Mesenchymal stem cell (in vitro differentiated cells and primary cell): ENCODE measurements around the gene ANKFN1.

Experiments
- DNase-seq: peaks from one replicate; pipeline ENCODE4 v3.0.0-alpha.2; 2013
- H2AFZ ChIP-seq: one replicate; pipeline ENCODE4 v1.6.1; 2013; ENCODE audit warnings: low read depth, mild to moderate bottlenecking, control low read depth, inconsistent platforms, low read length, moderate library complexity
- H2AK5ac ChIP-seq: 2 replicates; pipeline ENCODE4 v1.6.1; 2013; ENCODE audit warnings: low read length, moderate library complexity, mild to moderate bottlenecking, inconsistent platforms; ENCODE audit not compliant: severe bottlenecking
- H2BK120ac ChIP-seq: one replicate; pipeline ENCODE4 v1.6.1; 2013; ENCODE audit warnings: low read depth, mild to moderate bottlenecking, inconsistent platforms, low read length, moderate library complexity
- H2BK12ac ChIP-seq, 2 experiments: one replicate each; pipeline ENCODE4 v1.6.1; 2013; ENCODE audit warnings: inconsistent platforms in 2 of 2, low read length in 2 of 2, mild to moderate bottlenecking in 2 of 2, moderate library complexity in 2 of 2, control low read depth in 1 of 2
- H2BK15ac ChIP-seq: one replicate; pipeline ENCODE4 v1.6.1; 2013; ENCODE audit warnings: mild to moderate bottlenecking, low read depth, inconsistent platforms; ENCODE audit not compliant: poor library complexity, severe bottlenecking
- H2BK5ac ChIP-seq: 2 replicates; pipeline ENCODE4 v1.6.1; 2013; ENCODE audit warnings: low read depth, mild to moderate bottlenecking, low read length, control low read depth, inconsistent platforms; ENCODE audit not compliant: poor library complexity, severe bottlenecking
- H3K14ac ChIP-seq, 2 experiments: one replicate each; pipeline ENCODE4 v1.6.1; 2013; ENCODE audit warnings: inconsistent platforms in 2 of 2, low read length in 2 of 2, control low read depth in 1 of 2, mild to moderate bottlenecking in 1 of 2, moderate library complexity in 1 of 2
- H3K18ac ChIP-seq, 2 experiments: one replicate each; pipeline ENCODE4 v1.6.1; 2013; ENCODE audit warnings: inconsistent platforms in 2 of 2, low read length in 2 of 2, control low read depth in 1 of 2, low read depth in 1 of 2, mild to moderate bottlenecking in 1 of 2
- H3K23ac ChIP-seq, 2 experiments: one replicate each; pipeline ENCODE4 v1.6.1; 2013; ENCODE audit warnings: inconsistent platforms in 2 of 2, low read length in 2 of 2, mild to moderate bottlenecking in 2 of 2, moderate library complexity in 2 of 2, control low read depth in 1 of 2
- H3K27ac ChIP-seq: 2 replicates; pipeline ENCODE4 v1.5.1; 2013; ENCODE audit warnings: mild to moderate bottlenecking, moderate library complexity, low read length, control low read depth, inconsistent platforms; ENCODE audit not compliant: poor library complexity, severe bottlenecking
- H3K27me3 ChIP-seq, 2 experiments: 2 replicates each; pipeline versions ENCODE4 v1.6.1 to v1.7.0; 2013; ENCODE audit warnings: low read length in 2 of 2, mild to moderate bottlenecking in 2 of 2, moderate library complexity in 2 of 2, control low read depth in 1 of 2, inconsistent platforms in 1 of 2; ENCODE audit not compliant: control insufficient read depth in 1 of 2, insufficient read depth in 1 of 2
- H3K36me3 ChIP-seq, 2 experiments: 2 replicates each; pipeline versions ENCODE4 v1.6.1 to v1.7.0; 2013; ENCODE audit warnings: low read length in 2 of 2, control low read depth in 1 of 2, inconsistent platforms in 1 of 2, low read depth in 1 of 2, mild to moderate bottlenecking in 1 of 2; ENCODE audit not compliant: insufficient read depth in 2 of 2, control insufficient read depth in 1 of 2
- H3K4ac ChIP-seq, 2 experiments: one replicate each; pipeline ENCODE4 v1.6.1; 2013; ENCODE audit warnings: inconsistent platforms in 2 of 2, low read length in 2 of 2, mild to moderate bottlenecking in 2 of 2, moderate library complexity in 2 of 2, control low read depth in 1 of 2, low read depth in 1 of 2
- H3K4me1 ChIP-seq: 2 replicates; pipeline ENCODE4 v1.6.1; 2013; ENCODE audit warnings: low read depth, low read length, control low read depth; ENCODE audit not compliant: control insufficient read depth, insufficient read depth
- H3K4me2 ChIP-seq: 2 replicates; pipeline ENCODE4 v1.6.1; 2013; ENCODE audit warnings: low read length, mild to moderate bottlenecking, inconsistent platforms; ENCODE audit not compliant: poor library complexity, severe bottlenecking
- H3K4me3 ChIP-seq, 2 experiments: 2 replicates each; pipeline versions ENCODE4 v1.5.1 to v1.7.0; 2013; ENCODE audit warnings: low read length in 2 of 2, mild to moderate bottlenecking in 2 of 2, control low read depth in 1 of 2, low read depth in 1 of 2; ENCODE audit not compliant: insufficient read depth in 1 of 2
- H3K79me1 ChIP-seq: replicated peaks from 2 replicates; pipeline ENCODE4 v1.6.1; 2013; ENCODE audit warnings: mild to moderate bottlenecking, control low read depth, low read length, inconsistent platforms; ENCODE audit not compliant: poor library complexity, severe bottlenecking
- H3K9ac ChIP-seq: 2 replicates; pipeline ENCODE4 v1.7.0; 2013; ENCODE audit warnings: mild to moderate bottlenecking, low read length, moderate library complexity
- H3K9me3 ChIP-seq: 2 replicates; pipeline ENCODE4 v1.7.0; 2013; ENCODE audit warnings: mild to moderate bottlenecking, low read length; ENCODE audit not compliant: control insufficient read depth
- H4K8ac ChIP-seq: one replicate; pipeline ENCODE4 v1.6.1; 2013; ENCODE audit warnings: inconsistent platforms, mild to moderate bottlenecking, low read length, moderate library complexity
- H4K91ac ChIP-seq: one replicate; pipeline ENCODE4 v1.6.1; 2013; ENCODE audit warnings: mild to moderate bottlenecking, low read length, inconsistent platforms
- WGBS: methylation state at CpG from one replicate; pipeline ENCODE4 v1.1.7; 2013; ENCODE audit warnings: mixed read lengths; 5-methylcytosine and 5-hydroxymethylcytosine counted together

ANKFN1 gene

DNA sequence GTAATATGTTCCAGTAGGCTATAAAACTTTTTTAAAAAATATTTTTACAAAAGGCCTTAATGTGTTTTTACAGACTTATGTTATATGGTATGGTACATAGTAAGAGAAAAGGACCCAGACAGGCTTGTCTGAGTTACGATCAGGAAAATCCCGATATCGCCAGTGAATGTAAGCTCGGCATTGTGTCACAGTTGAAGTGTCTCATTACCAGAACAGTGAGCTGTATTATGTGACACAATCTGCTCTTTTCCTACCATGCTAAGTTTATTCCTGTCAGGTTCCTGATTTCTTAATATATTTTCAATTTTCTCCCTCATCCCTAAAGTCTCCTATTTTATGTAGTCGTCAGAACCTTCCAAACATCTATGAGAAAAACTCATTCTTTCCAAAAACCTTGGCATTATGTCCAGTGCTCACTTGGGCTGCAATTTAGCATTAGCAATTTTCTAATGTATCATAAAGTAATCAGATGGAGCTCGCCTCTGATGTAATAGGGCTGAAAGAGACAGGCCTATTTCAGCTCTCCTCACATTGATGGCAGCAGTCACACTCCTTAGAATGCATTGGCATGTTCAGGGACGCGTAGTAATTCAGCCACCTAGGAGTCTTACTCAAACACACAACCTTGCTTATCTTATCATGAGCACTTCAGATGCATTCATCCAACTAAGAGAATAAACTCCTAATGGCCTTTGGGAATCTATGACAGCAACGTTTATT, 292.6 kb downstream of the ANKFN1 start:
- H2BK12ac ChIP-seq, result no peak overlapping the region
- H2BK120ac ChIP-seq, result no peak overlapping the region
- H4K8ac ChIP-seq, result no peak overlapping the region
- no peak overlapping the region for H2AK5ac ChIP-seq
- WGBS, result 88% methylated on average over 9 of the region's 9 CpGs
- no peak overlapping the region for H2AFZ ChIP-seq
- DNase-seq, result no peak
- no peak overlapping the region for H3K4me2 ChIP-seq
- H3K4me1 ChIP-seq, result no peaks in the 10 kb centered on the region
- no peaks in the 10 kb centered on the region for H3K27me3 ChIP-seq
- no peak overlapping the region for H2BK15ac ChIP-seq
- no peaks in the 10 kb centered on the region for H3K79me1 ChIP-seq
- H3K36me3 ChIP-seq, result no peaks in the 10 kb centered on the region
- no peak overlapping the region for H3K18ac ChIP-seq
- no peak overlapping the region for H3K27ac ChIP-seq
- no peak overlapping the region for H3K9ac ChIP-seq
- no peak overlapping the region for H3K4me3 ChIP-seq
- no peak overlapping the region for H3K14ac ChIP-seq
- H3K23ac ChIP-seq, result no peak overlapping the region
- H4K91ac ChIP-seq, result no peak overlapping the region
- no peak overlapping the region for H3K4ac ChIP-seq
- no peak overlapping the region for H2BK5ac ChIP-seq
- no peaks in the 10 kb centered on the region for H3K9me3 ChIP-seq

DNA sequence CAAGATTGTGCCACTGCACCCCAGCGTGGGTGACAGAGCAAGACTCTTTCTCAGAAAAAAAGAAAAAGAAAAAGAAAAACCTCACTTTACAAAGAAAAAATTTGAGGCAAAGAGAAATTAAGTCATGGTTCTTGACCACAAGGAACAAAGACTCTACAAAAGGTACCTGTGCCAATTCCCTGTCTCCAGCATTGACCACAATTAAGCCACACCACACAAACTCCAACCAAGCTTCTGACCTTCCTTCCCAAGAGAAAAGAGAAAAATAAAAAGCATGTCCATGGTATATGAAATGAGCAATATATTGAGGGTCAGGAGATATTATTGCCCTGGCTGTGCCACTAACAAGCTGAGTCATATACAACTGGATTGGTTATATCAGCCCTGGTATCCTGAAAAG, 293.9 kb downstream of the ANKFN1 start:
- Histone ChIP-seq H4K91ac (no peak overlapping the region), H3K23ac (no peak overlapping the region), H3K27ac (no peak overlapping the region), H3K36me3 (no peaks in the 10 kb centered on the region), H3K9ac (no peak overlapping the region), H3K4me1 (no peaks in the 10 kb centered on the region), H3K27me3 (no peaks in the 10 kb centered on the region), H3K18ac (no peak overlapping the region), H2AFZ (no peak overlapping the region), H4K8ac (no peak overlapping the region), H2BK15ac (no peak overlapping the region), H2BK120ac (no peak overlapping the region), H3K79me1 (no peaks in the 10 kb centered on the region), H2AK5ac (no peak overlapping the region), H3K4me2 (no peak overlapping the region), H3K4ac (no peak overlapping the region), H2BK12ac (no peak overlapping the region), H2BK5ac (no peak overlapping the region), H3K9me3 (no peaks in the 10 kb centered on the region), H3K4me3 (no peak overlapping the region), H3K14ac (no peak overlapping the region)
- no CpG with 5 or more reads among the region's 1 CpG for WGBS
- no peak for DNase-seq

DNA sequence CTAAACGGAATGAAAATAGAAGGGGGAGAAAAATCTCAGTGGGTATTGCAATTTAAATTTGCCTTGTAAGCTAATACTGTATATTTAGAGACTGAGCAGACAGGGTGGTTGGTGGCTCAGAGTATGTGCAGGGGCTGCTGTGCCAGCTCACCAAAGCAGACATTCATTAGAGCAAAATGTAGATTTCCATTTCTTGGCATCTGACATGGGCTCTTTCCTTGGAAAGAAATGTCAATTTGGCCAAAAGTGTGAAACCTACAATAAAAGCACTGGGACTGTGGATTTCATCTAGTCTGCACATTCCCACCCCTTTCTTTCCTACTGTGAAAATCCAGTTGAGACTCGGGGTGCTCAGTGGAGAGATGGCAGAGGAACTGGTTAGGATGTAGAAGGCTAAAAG, 295.1 kb downstream of the ANKFN1 start:
- Histone ChIP-seq H3K79me1 (no peaks in the 10 kb centered on the region), H3K18ac (no peak overlapping the region), H2AFZ (no peak overlapping the region), H2BK120ac (no peak overlapping the region), H3K4me3 (no peak overlapping the region), H3K14ac (no peak overlapping the region), H3K27me3 (no peaks in the 10 kb centered on the region), H3K4me1 (no peaks in the 10 kb centered on the region), H3K9me3 (no peaks in the 10 kb centered on the region), H3K9ac (no peak overlapping the region), H3K4me2 (no peak overlapping the region), H2AK5ac (no peak overlapping the region), H3K4ac (no peak overlapping the region), H3K23ac (no peak overlapping the region), H3K36me3 (no peaks in the 10 kb centered on the region), H2BK15ac (no peak overlapping the region), H2BK5ac (no peak overlapping the region), H4K8ac (no peak overlapping the region), H2BK12ac (no peak overlapping the region), H3K27ac (no peak overlapping the region), H4K91ac (no peak overlapping the region)
- WGBS, result 86% methylated on average over 1 of the region's 2 CpGs
- no peak for DNase-seq

DNA sequence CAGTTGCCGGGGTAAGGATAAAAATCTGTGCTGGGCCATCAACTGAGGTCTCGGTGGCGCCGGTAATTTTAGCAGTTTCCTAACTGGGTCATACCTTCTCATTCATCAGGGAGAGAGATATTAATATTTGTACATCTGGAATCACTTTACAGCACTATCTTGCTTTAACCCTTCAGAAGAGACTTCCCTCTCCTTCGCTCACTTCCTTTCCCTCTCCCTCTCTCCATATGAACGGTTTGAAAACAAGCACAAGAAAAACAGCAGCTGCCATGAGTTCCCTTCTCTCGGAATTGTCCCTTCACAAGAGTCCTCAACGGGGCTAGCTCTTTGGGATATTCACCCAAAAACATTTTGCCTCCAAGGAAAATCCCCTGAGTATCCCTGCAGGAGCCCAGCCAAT, 295.9 kb downstream of the ANKFN1 start:
- Histone ChIP-seq H4K91ac (no peak overlapping the region), H3K4me1 (no peaks in the 10 kb centered on the region), H2AK5ac (no peak overlapping the region), H2BK12ac (no peak overlapping the region), H3K36me3 (no peaks in the 10 kb centered on the region), H2BK5ac (no peak overlapping the region), H3K4me3 (no peak overlapping the region), H3K18ac (no peak overlapping the region), H3K4ac (no peak overlapping the region), H3K27ac (no peak overlapping the region), H3K9ac (no peak overlapping the region), H3K14ac (no peak overlapping the region), H3K79me1 (no peaks in the 10 kb centered on the region), H3K23ac (no peak overlapping the region), H2BK120ac (no peak overlapping the region), H2AFZ (no peak overlapping the region), H3K9me3 (no peaks in the 10 kb centered on the region), H4K8ac (no peak overlapping the region), H3K27me3 (no peaks in the 10 kb centered on the region), H3K4me2 (no peak overlapping the region), H2BK15ac (no peak overlapping the region)
- no peak for DNase-seq
- 89% methylated on average over 8 of the region's 8 CpGs for WGBS
